HG03469 (cell line): ENCODE measurements around the gene MLXIP.
"Not testable (repeated sequence)": the region's sequence is repeated elsewhere in the genome, so short reads cannot be mapped to it uniquely, and the experiment has no call there.

Experiments
- ATAC-seq: cut with Tn5 transposase; IDR thresholded peaks from one replicate; pipeline ENCODE4 v1.9.1; 2021; ENCODE audit warnings: mild to moderate bottlenecking, moderate library complexity, moderate number of reproducible peaks; ENCODE audit not compliant: unreplicated experiment

Gene MLXIP

DNA sequence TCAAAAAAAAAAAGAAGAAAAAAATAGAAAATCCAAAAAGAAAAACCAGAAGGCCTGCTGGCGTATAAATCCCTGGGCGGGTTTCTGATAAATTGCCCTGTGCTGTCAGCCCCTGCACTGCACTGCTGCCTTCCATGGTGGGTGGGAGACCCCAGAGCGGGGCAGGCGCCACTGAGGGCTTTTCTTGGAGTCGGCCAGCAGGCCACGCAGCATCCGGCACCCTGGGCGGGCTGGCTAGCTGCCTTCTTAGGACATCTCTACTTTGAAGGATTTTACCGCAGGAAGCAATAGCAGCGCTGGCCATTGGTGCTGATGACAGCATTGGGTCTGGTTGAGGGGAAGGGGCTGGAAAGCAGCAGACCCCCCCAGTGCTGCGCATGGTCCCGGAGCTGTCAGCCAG is 66.3 kb downstream of the MLXIP start:
- ATAC-seq = no peak

DNA sequence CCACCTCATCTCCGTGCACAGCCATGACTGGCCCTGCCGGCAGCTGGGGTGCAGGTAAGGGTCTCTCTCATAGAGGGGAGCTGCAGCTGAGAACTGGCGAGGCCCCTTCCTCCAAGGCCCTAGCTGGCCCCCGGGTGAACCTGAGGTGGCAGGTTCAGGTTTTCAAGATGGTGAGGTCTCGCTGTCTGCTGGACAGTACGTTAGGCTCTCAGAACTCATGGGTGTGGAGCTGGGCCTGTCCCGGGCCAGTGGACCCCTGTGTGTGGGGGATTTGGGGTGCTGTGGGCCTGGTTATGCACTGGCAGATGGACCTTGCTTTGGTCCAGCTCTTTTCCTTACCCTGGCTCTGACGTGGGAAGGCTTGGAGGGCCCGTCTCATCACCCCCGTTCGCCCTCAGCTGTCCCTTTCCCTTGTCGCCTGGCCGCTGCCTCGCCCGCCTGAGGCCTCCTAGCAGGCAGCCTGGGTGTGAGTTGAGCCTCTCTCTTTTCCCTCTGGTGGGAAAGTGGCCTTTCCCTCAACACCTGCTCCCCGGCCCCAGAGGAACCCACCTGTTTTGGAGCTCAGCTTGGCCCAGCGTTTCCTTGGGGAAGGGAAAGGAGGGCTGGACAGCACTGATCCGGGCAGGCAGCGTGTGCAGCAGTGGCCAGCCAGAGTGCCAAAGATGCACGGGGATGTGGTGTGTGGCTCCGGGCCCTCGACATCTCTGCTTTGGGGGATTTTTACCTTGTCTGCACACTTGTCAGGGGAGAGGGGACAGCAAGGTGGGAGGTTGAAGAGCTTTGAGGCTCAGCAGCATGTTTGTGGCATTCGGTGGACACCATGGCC is 67.2 kb downstream of the MLXIP start:
- ATAC-seq = no peak

DNA sequence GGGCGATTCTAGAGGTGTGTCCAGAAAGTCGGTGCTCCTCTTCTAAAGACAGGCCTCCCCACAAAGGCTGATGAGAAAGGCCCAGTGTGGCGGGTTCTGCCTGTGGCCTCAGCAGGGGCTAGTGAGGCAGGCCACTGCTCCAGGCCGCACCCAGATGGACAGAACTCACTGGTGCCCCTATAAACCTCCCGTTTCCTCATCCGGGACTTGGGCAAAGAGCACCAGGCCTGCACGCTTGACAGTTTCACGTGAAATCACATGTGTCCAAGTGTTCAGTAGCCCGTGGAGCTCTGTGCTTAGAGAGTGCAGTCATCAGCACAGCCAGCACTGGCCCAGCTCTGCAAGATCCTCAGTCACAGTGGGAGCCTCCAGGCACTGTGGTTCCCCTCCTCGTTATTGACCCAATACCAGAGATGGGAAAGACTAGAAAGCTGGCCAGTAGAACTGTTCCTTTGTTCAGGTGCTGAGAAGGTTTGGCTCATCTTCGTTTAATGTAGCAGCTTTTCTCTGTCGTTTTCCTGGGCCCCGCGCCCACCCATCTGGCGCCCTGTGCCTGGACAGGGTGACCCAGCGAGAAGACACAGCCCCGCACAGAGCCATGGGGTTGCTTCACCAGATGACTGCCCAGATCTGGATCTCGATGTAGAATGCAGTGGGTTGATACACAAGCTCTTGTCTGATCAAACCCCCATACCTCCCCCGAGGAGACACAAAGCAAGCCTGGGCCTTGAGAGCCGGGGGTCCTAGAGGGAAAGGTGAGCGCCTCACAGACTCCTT is 69.1 kb downstream of the MLXIP start:
- ATAC-seq = no peak

DNA sequence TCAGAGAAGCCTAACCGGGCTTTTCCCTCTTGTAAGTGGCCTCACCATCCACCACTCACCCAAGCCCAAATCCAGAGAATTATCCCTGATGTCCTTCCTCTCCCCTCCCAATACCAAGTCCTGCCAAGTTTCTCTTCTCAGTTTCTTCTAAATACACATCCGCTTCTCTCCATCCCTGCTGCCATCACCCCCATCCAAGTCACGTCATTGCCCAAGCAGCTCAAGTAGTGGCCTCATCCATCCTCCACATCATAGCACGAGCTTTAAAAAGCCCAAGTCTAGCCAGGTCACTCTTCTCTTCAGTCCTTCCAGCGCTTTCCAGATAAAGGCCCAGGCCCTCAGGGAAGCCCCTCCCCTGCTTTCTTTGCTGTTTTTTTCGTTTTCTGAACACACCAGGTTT is 70.1 kb downstream of the MLXIP start:
- ATAC-seq = no peak

DNA sequence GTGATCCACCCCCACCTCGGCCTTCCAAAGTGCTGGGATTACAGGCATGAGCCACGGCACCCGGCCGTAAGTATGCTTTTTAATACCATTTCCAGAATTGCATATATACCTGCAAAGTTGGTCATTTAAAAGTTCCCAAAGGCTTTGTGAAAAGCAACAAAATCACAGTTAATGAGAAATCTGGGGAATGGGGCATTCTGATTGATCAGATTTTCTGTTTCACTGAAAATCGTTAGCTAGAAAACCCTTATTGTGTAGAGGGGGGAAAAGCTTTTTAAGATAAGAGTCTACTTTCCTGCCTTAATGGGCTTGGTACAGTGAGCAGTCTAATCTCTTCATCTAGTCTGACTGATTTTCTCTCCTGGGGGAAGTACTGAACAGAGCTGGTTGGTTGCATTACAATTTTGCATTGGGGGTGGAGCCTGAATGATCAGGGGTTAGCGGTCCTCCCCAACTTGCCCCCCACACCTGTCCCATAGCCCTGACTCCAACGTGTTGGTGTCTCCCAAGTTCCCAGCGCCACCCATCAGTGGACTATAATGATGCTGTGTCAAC is 71.6 kb downstream of the MLXIP start:
- no peak for ATAC-seq

- ATAC-seq = no peak
Observed at GRCh38 chr12:122152754-122153153, 74.2 kb downstream of the MLXIP start.

GRCh38 chr12:122155705-122156104 is 77.1 kb downstream of the MLXIP start:
- ATAC-seq = no peak

DNA sequence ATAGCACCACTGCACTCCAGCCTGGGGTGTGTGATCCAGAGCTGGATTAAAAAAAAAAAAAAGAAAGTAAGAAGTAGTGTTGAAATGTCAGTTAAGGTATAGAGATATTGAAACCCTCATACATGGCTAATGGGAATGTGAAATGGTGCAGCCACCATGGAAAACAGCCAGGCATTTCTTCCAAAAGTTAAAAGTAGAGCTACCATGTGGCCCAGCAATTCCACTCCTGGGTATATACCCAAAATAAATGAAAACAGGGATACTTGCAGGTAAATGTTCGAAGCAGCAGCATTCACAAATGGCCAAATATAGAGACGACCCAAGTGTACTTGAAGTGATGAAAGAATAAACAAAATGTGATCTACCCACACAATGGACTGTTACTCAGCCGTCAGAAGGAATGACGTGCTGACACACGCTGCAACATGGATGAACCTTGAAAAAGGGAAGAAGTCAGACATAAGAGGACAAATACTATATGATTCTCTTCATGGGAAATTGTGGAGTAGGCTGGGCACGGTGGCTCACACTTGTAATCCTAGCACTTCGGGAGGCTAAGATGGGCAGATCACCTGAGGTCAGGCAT is 80.2 kb downstream of the MLXIP start:
- ATAC-seq = no peak

DNA sequence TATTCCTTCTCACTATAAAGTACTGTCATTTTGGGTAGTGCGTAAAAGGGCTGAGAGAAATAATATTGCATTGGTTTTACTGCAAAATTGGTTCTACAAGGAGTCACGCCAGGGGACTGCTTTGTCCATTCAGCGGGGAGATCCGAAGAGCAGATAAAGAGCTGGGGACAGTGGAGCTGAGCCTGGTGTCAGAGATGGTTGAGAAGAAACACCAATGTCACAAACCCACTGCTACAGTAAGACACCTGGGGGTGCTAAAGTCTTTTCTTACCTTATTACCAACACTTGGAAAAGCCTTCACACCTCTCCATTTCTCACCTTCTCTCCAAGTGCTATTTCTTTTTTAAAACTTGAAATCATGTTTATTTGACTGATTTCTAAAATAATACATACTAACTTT is 81.3 kb downstream of the MLXIP start:
- ATAC-seq = no peak

GRCh38 chr12:122160761-122161160 is 82.2 kb downstream of the MLXIP start:
- ATAC-seq = no peak

GRCh38 chr12:122161682-122162081 is 83.1 kb downstream of the MLXIP start:
- no peak for ATAC-seq

DNA sequence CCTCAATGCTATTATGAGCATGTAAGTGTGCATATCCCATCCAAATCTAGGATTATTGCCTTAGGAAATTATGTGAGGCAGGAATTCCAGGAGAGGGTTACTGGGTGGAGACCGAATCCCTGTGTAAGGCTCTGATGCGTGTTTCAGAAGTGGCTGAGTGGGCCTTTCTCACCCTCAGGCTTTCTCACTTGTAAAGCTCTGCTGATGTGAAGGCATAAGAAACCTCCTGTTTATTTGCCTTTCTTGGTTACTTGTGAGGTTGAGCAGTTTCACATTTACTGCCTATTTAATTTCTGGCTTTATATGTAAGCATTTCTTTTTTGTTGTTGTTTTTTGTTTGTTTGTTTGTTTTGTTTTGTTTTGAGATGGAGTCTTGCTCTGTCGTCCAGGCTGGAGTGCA is 84.4 kb downstream of the MLXIP start:
- ATAC-seq = no peak

DNA sequence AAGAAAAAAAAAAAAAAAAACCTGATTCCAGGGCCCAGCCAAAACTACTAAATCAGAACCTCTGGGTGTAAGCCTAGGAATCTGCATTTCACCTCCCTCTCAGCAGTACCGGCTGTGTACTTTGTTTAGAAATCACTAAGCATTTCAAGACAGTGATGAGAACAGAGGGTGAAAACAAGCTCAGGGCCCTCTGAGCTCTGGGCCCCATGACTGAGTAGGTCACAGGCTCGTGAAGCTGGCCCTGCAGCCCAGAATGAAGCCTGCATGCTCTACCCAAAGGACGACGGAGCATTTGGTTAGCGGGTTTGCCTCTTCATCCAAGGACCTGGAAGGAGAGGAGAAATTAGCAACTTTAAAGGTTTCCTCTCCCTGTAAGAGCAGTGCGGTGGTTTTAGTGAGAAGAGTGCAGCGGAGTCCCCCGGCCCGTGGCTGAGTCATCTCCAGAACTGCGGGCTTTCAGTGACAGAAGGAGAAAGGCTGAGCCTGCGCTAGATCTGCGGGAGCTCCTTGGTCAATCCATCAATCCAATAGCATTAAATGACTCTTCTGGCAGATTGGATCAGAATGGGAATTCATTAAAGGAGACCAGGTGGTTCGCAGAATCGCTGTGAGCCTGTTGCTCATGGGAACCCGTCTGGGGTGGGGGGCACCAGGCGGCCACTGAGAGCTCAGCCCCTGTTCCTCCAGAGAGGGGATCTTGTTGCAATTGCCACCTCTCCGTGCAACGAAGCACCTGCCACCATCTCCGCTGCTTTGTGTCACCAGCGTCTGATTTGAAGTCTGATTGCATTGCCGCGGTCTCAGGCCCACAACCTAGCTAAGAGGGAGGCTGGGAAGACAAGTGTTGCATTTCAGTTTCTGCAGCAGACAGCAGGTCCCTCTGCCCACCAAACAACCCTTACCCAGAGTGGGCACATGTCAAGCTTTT is 88.1 kb downstream of the MLXIP start:
- ATAC-seq = no peak

GRCh38 chr12:122167356-122167925 is 88.9 kb downstream of the MLXIP start:
- ATAC-seq = no peak

GRCh38 chr12:122168492-122168891 is 89.9 kb downstream of the MLXIP start:
- no peak for ATAC-seq

- ATAC-seq = no peak
Observed at GRCh38 chr12:122171399-122171798, 92.8 kb downstream of the MLXIP start.

DNA sequence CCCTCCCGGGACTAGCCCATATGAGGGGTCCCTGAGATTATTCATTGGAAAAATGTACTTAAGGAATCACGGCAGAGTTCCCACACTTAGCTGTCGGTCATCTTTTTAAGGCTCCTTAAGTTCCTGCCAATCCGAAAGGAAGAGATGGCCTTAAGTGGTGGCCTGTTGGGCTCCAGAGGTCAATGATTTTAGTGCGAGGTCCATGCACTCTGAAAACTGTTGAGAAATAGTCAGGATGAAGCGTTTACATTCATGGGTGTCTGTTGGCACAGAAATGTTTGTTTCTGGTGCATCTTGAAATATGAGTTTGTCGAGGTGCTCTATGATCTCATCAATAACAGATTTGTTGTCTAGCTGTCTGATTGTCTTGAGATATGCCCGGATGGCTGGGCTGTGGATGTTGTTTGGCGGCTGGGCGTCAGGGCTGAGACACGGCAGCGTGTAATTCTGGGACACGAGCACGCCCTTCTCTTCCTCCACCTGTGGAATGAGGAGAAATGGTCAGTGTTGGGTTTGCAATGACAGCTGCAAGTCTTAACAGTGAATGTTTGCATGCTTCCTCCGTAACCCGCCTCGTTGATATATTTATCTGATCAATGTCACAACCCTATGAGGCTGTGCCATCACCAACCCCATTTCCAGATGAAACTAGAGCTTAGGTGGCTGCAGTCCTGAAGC is 93.8 kb downstream of the MLXIP start:
- no peak for ATAC-seq

- ATAC-seq = no peak
Observed at GRCh38 chr12:122174155-122174845, 95.7 kb downstream of the MLXIP start, which contains the start of gene IL31. TSS of gene IL31 (minus strand) at chr12:122174221. CDS start at chr12:122174172, 49 bp downstream.

GRCh38 chr12:122176473-122176872 is 97.9 kb downstream of the MLXIP start:
- ATAC-seq = not testable (repeated sequence)
